ENCODE data around the gene LPIN1. TPM values are rescaled to one million over a fixed set of nuclear protein-coding genes. Genes with fewer than 3 reads are reported as not detected.

Gene LPIN1
- total RNA-seq, 1 donor from 2014 or later = 12.1 TPM

DNA sequence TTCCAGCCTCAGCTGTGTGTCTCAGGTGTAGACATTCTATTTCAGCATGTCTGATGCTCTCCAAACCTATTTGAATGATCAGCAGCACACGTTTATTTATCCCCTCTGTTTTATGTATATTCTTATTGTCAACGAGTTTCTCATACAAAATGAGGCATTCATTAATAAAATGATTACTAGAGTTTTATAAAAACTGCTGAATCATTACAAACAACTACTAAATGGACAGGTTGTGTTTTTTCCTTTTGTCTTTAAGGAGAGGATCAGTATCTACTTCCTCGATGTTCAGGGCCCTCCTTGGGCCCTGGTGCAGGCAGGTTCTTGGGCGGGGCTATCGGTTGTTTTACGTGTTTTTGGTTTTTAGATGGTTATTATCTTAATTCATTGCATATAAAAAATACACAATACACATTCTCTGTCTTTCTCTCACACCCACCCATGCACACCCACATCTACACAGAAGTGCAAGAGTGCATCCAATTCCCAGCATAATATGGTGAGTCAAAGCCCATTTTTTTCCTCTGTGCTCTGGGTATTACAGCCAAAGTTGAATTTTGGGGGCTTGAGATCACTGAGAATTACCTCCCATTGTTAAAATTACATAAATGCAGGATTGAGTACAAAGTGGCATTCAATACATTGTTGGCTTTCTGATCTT, 24.2 kb downstream of the LPIN1 start:
- TF ChIP-seq, protein P1, sequence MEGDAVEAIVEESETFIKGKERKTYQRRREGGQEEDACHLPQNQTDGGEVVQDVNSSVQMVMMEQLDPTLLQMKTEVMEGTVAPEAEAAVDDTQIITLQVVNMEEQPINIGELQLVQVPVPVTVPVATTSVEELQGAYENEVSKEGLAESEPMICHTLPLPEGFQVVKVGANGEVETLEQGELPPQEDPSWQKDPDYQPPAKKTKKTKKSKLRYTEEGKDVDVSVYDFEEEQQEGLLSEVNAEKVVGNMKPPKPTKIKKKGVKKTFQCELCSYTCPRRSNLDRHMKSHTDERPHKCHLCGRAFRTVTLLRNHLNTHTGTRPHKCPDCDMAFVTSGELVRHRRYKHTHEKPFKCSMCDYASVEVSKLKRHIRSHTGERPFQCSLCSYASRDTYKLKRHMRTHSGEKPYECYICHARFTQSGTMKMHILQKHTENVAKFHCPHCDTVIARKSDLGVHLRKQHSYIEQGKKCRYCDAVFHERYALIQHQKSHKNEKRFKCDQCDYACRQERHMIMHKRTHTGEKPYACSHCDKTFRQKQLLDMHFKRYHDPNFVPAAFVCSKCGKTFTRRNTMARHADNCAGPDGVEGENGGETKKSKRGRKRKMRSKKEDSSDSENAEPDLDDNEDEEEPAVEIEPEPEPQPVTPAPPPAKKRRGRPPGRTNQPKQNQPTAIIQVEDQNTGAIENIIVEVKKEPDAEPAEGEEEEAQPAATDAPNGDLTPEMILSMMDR (IDR thresholded peaks at IDR 0.05; ENCODE audit: insufficient read depth, low read length, severe bottlenecking) = no peak
- Histone ChIP-seq H3K36me3 (ENCODE audit: control insufficient read depth, insufficient read depth, low read length) (peaks cover 16% of the 10 kb centered on the region), H3K27me3 (ENCODE audit: control insufficient read depth, insufficient read depth, low read length) (no peaks in the 10 kb centered on the region), H3K4me3 (ENCODE audit: low read depth, low read length) (no peak overlapping the region)
- DNase-seq (ENCODE audit: low read depth) = no peak
- no peak for FAIRE-seq

DNA sequence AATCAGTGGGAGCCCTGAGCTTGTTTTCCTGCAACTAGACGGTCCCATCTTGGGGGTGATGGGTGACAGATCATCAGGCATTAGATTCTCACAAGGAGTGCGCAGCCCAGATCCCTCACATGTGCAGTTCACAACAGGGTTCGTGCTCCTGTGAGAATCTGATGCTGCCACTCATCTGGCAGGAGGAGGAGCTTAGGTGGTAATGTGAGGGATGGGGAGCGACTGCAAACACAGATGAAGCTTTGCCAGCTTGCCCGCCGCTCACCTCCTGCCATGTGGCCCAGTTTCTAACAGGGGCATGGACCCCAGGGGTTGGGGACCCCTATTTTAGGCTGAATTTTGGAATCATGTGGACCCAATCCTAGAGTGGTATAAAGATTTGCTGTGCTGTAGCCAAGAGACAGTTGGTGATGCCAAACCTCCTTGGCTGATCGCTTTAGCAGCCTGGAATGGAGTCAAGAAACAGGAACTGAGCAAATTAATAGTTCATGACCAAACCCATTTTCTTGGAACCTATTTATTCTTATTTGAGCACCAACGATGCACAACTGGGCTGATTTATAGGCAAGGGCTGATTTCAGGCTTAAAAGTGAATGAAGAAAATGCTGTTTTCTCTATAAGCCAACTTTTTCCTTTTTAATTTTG, 25.7 kb downstream of the LPIN1 start:
- TF ChIP-seq, protein P1 (IDR thresholded peaks at IDR 0.05; ENCODE audit: insufficient read depth, low read length, severe bottlenecking) = no peak
- DNase-seq (ENCODE audit: low read depth) (no peak), FAIRE-seq (no peak)
- H3K4me3 ChIP-seq (ENCODE audit: low read depth, low read length) = no peak overlapping the region
- no peaks in the 10 kb centered on the region for H3K27me3 ChIP-seq (ENCODE audit: control insufficient read depth, insufficient read depth, low read length)
- H3K36me3 ChIP-seq (ENCODE audit: control insufficient read depth, insufficient read depth, low read length) = peaks cover 9% of the 10 kb centered on the region

DNA sequence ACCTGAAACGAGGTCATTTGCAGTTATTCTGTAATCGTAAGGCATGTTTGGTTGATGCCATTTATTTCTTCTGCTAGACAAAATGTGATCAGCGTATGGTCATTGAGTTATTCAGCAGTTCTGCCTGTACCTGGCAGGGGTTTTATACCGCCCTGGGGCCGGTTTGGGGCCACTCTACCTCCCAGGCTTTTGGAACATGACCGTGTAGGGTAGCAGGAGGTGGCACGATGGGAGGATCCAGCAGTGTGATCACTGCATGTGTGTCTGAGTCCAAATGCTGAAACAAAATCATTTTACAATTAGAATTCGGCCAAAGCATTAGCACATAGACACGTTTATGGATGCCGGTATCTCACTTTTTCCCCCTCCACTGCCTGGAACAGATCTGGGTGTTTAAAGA, 26.7 kb downstream of the LPIN1 start:
- no peak for FAIRE-seq
- TF ChIP-seq, protein P1 (IDR thresholded peaks at IDR 0.05; ENCODE audit: insufficient read depth, low read length, severe bottlenecking) = no peak
- H3K27me3 ChIP-seq (ENCODE audit: control insufficient read depth, insufficient read depth, low read length) = no peaks in the 10 kb centered on the region
- peaks cover 9% of the 10 kb centered on the region for H3K36me3 ChIP-seq (ENCODE audit: control insufficient read depth, insufficient read depth, low read length)
- no peak for DNase-seq (ENCODE audit: low read depth)
- no peak overlapping the region for H3K4me3 ChIP-seq (ENCODE audit: low read depth, low read length)

DNA sequence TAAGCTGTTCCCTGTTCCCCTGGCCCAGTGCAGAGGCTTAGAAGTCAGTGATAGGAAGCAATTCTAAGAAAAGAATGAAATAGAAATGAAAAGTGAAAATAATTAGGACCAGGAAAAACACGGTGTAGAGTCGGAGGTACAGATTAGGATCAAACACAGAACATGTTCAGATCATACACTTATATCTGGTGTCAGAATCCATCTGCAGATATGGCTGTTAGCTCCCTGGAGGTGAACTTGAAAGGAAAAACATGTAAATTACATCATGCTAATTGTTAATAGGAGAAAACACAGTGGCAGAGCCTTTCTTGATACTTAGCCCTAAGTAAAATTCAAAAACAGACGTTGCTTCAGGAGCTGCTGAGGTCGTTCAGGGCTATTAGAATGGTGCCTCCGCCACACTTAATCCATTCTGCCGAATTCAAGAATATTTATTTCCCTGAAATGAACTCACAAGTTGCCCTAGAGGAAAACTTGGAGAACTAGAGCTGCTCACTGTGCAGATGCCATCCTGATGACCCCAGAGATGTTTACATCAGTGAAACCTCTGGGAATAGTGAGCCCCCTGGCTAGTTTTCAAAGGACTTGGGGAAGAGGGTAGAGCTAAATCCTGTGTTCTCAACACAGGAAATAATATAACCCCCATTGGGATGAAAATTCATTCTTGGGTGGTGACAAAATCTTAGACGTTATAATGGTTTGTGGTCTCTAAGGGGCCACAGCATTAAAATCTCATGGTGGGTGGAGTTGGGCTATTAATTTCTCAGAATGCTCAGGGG, 27.5 kb downstream of the LPIN1 start:
- DNase-seq (ENCODE audit: low read depth) = no peak
- Histone ChIP-seq H3K4me3 (ENCODE audit: low read depth, low read length) (no peak overlapping the region), H3K27me3 (ENCODE audit: control insufficient read depth, insufficient read depth, low read length) (no peaks in the 10 kb centered on the region), H3K36me3 (ENCODE audit: control insufficient read depth, insufficient read depth, low read length) (peaks cover 9% of the 10 kb centered on the region)
- TF ChIP-seq, protein P1 (IDR thresholded peaks at IDR 0.05; ENCODE audit: insufficient read depth, low read length, severe bottlenecking) = no peak
- no peak for FAIRE-seq

DNA sequence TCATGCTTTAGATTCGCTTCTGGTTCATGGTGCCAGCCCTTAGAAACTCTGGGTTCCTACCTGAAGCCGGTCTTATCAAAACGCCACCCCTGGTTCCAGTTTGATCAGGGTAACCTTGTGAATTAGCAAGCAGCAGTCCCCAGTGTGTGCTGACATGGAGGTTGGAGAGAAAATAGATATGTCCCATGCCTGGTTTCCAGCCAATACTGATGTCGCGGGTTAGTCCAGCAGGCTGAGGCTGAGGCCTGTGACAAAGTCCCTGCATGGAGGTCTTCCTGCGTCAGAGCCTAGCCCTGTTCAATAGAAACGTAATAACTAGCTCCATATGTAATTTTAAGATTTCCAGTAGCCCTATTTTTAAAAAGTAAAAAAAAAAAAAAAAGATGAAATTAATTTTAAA, 28.2 kb downstream of the LPIN1 start:
- TF ChIP-seq, protein P1 (IDR thresholded peaks at IDR 0.05; ENCODE audit: insufficient read depth, low read length, severe bottlenecking) = no peak
- Histone ChIP-seq H3K4me3 (ENCODE audit: low read depth, low read length) (no peak overlapping the region), H3K36me3 (ENCODE audit: control insufficient read depth, insufficient read depth, low read length) (peaks cover 9% of the 10 kb centered on the region), H3K27me3 (ENCODE audit: control insufficient read depth, insufficient read depth, low read length) (no peaks in the 10 kb centered on the region)
- FAIRE-seq = no peak
- DNase-seq (ENCODE audit: low read depth) = no peak

All from bronchial epithelial cell (primary cell).